Neural cell (in vitro differentiated cells): ENCODE measurements around the gene PIGL. TPM values are rescaled to one million over a fixed set of nuclear protein-coding genes. Genes with fewer than 3 reads are reported as not detected.

Experiments used
- H2AFZ ChIP-seq: fragments of 200-600, 300-800 bp; sonication (generic), shearing (Covaris generic); 2 replicates; pipeline ENCODE4 v1.6.0; 2014; ENCODE audit warnings: low read depth, mild to moderate bottlenecking, antibody characterized with exemption, low read length, moderate library complexity
- H3F3A ChIP-seq: fragments of 200-600 bp; shearing (Covaris generic); 2 replicates; pipeline ENCODE4 v1.6.1; 2016; ENCODE audit warnings: mild to moderate bottlenecking, moderate library complexity, mixed read lengths, antibody characterized with exemption, low read length; ENCODE audit not compliant: insufficient read depth, poor library complexity, severe bottlenecking
- H3K27ac ChIP-seq: fragments of 200-600, 300-800 bp; sonication (generic), shearing (Covaris generic); 2 replicates; pipeline ENCODE4 v1.5.1; 2014; ENCODE audit warnings: mild to moderate bottlenecking, low read length, moderate library complexity
- H3K27me3 ChIP-seq: fragments of 300-800, 200-600 bp; sonication (generic), shearing (Covaris generic); 2 replicates; pipeline ENCODE4 v1.6.0; 2014; ENCODE audit warnings: mild to moderate bottlenecking, low read depth, low read length, moderate library complexity; ENCODE audit not compliant: insufficient read depth
- H3K36me3 ChIP-seq: fragments of 300-800, 200-600 bp; sonication (generic), shearing (Covaris generic); 2 replicates; pipeline ENCODE4 v1.5.1; 2014; ENCODE audit warnings: mild to moderate bottlenecking, antibody characterized with exemption, low read length, moderate library complexity; ENCODE audit not compliant: insufficient read depth
- H3K4me2 ChIP-seq: fragments of 300-800, 200-600 bp; sonication (generic), shearing (Covaris generic); 2 replicates; pipeline ENCODE4 v1.6.0; 2014; ENCODE audit warnings: mild to moderate bottlenecking, low read length
- H3K4me3 ChIP-seq: fragments of 300-800, 200-600 bp; sonication (generic), shearing (Covaris generic); 2 replicates; pipeline ENCODE4 v1.5.1; 2014; ENCODE audit warnings: mild to moderate bottlenecking, low read length, moderate library complexity
- H3K79me2 ChIP-seq: fragments of 200-600 bp; shearing (Covaris generic); replicated peaks from 2 replicates; pipeline ENCODE4 v1.6.0; 2014; ENCODE audit warnings: mild to moderate bottlenecking, low read length, moderate library complexity; ENCODE audit not compliant: insufficient read depth
- H3K9ac ChIP-seq: fragments of 300-800, 200-600 bp; sonication (generic), shearing (Covaris generic); 2 replicates; pipeline ENCODE4 v1.6.1; 2016; ENCODE audit warnings: mild to moderate bottlenecking, low read length, mixed read lengths
- H3K9me2 ChIP-seq: fragments of 200-600 bp; shearing (Covaris generic); 2 replicates; pipeline ENCODE4 v1.6.1; 2016; ENCODE audit warnings: mild to moderate bottlenecking, low read length, mixed read lengths; ENCODE audit not compliant: insufficient read depth
- H3K9me3 ChIP-seq: fragments of 200-600, 300-800 bp; sonication (generic), shearing (Covaris generic); 2 replicates; pipeline ENCODE4 v1.6.1; 2016; ENCODE audit warnings: mild to moderate bottlenecking, mixed run types, low read length, moderate library complexity, mixed read lengths
- H4K20me1 ChIP-seq: fragments of 200-600 bp; shearing (Covaris generic); 2 replicates; pipeline ENCODE4 v1.6.1; 2016; ENCODE audit warnings: mild to moderate bottlenecking, mixed run types; ENCODE audit not compliant: insufficient read depth
- CTCF ChIP-seq: fragments of 450-650 bp; IDR thresholded peaks from 2 replicates; pipeline ENCODE4 v1.5.1; 2014; ENCODE audit warnings: antibody characterized with exemption, mild to moderate bottlenecking, moderate library complexity; ENCODE audit not compliant: poor library complexity, severe bottlenecking
- EP300 ChIP-seq: fragments of 450-650 bp; conservative IDR thresholded peaks from 2 replicates; pipeline ENCODE4 v1.6.1; 2014; ENCODE audit warnings: antibody characterized with exemption, mild to moderate bottlenecking, moderate library complexity; ENCODE audit not compliant: poor library complexity, severe bottlenecking
- EZH2 ChIP-seq: fragments of 200-600, 300-800 bp; shearing (Covaris generic), sonication (generic); IDR thresholded peaks from 2 replicates; pipeline ENCODE4 v1.6.1; 2014; ENCODE audit warnings: antibody characterized with exemption, low read length, borderline replicate concordance, mild to moderate bottlenecking; ENCODE audit not compliant: insufficient read depth, poor library complexity, severe bottlenecking
- MXI1 ChIP-seq: fragments of 450-650 bp; conservative IDR thresholded peaks from 2 replicates; pipeline ENCODE4 v1.6.1; 2014; ENCODE audit warnings: antibody characterized with exemption, mild to moderate bottlenecking; ENCODE audit not compliant: poor library complexity, severe bottlenecking
- POLR2AphosphoS5 ChIP-seq: IDR thresholded peaks from 2 replicates; pipeline ENCODE4 v1.6.1; 2012
- RAD21 ChIP-seq: fragments of 450-650 bp; conservative IDR thresholded peaks from 2 replicates; pipeline ENCODE4 v1.6.1; 2014; ENCODE audit warnings: antibody characterized with exemption, mild to moderate bottlenecking, moderate library complexity
- REST ChIP-seq: IDR thresholded peaks from 2 replicates; pipeline ENCODE4 v1.6.1; 2012; ENCODE audit warnings: borderline replicate concordance
- SMC3 ChIP-seq: fragments of 450-650 bp; conservative IDR thresholded peaks from 2 replicates; pipeline ENCODE4 v1.6.1; 2014; ENCODE audit warnings: antibody characterized with exemption, mild to moderate bottlenecking, moderate library complexity; ENCODE audit not compliant: poor library complexity
- TAF1 ChIP-seq: IDR thresholded peaks from 2 replicates; pipeline ENCODE4 v1.6.1; 2012; ENCODE audit warnings: low read depth
- polyA plus RNA-seq: library from polyadenylated mRNA; depleted of rRNA; stranded (reverse); fragments of >200 nt; gene quantifications from 2 replicates; pipeline ENCODE4 v1.2.3, GENCODE V29; 2014

The PIGL gene
- polyA plus RNA-seq, 1 donor from 2014 or later = 75.5 TPM

- no peaks in the 10 kb centered on the region for H3K9me2 ChIP-seq
- no peaks in the 10 kb centered on the region for H3K36me3 ChIP-seq
- no peak overlapping the region for H2AFZ ChIP-seq
- no peak for TF ChIP-seq RAD21
- TF ChIP-seq POLR2AphosphoS5 = no peak
- no peak for TF ChIP-seq MXI1
- TF ChIP-seq TAF1 = no peak
- TF ChIP-seq SMC3 = no peak
- TF ChIP-seq EZH2 = no peak
- no peak for TF ChIP-seq CTCF
- no peak for TF ChIP-seq REST
- TF ChIP-seq EP300 = no peak
- H3F3A ChIP-seq = no peaks in the 10 kb centered on the region
- no peak overlapping the region for H3K27ac ChIP-seq
- no peaks in the 10 kb centered on the region for H4K20me1 ChIP-seq
- H3K4me3 ChIP-seq = no peak overlapping the region
- H3K4me2 ChIP-seq = no peak overlapping the region
- no peaks in the 10 kb centered on the region for H3K27me3 ChIP-seq
- no peaks in the 10 kb centered on the region for H3K9me3 ChIP-seq
- no peak overlapping the region for H3K9ac ChIP-seq
- no peaks in the 10 kb centered on the region for H3K79me2 ChIP-seq
Observed at GRCh38 chr17:16302856-16303255, 85.8 kb downstream of the PIGL start.

- TF ChIP-seq CTCF (peak; percentile 64), MXI1 (no peak), SMC3 (peak; percentile 50), RAD21 (peak; percentile 58)
- no peaks in the 10 kb centered on the region for H3K9me3 ChIP-seq
- H3K9me2 ChIP-seq = no peaks in the 10 kb centered on the region
- H3K9ac ChIP-seq = no peak overlapping the region
- no peak overlapping the region for H2AFZ ChIP-seq
- no peak overlapping the region for H3K4me3 ChIP-seq
- H4K20me1 ChIP-seq = no peaks in the 10 kb centered on the region
- no peaks in the 10 kb centered on the region for H3K79me2 ChIP-seq
- H3K27ac ChIP-seq = no peak overlapping the region
- H3F3A ChIP-seq = no peaks in the 10 kb centered on the region
- H3K4me2 ChIP-seq = no peak overlapping the region
- no peaks in the 10 kb centered on the region for H3K27me3 ChIP-seq
- H3K36me3 ChIP-seq = no peaks in the 10 kb centered on the region
Observed at GRCh38 chr17:16304830-16305229, 87.8 kb downstream of the PIGL start.
